Natural killer cell (primary cell): ENCODE measurements around the gene AKAP9. TPM values are rescaled to one million over a fixed set of nuclear protein-coding genes. Genes with fewer than 3 reads are reported as not detected.

Source experiments
- ATAC-seq, 3 donors: fragments of 150-1000 bp in 2 of 3; fragments of 200-7000 bp in 1 of 3; cut with Tn5 transposase; 1 replicate in 1 of 3; 2 replicates in 2 of 3; pipeline ENCODE4 v1.10.0; 2021; ENCODE audit warnings: mild to moderate bottlenecking in 2 of 3, moderate library complexity in 2 of 3
- DNase-seq, 2 donors: peaks; one replicate each; pipeline versions ENCODE4 v3.0.0 to v3.0.0-alpha.2; 2013 to 2021; ENCODE audit warnings: mixed read lengths in 1 of 2
- H3K27ac ChIP-seq: one replicate; pipeline ENCODE4 v1.5.1; 2013; ENCODE audit warnings: mild to moderate bottlenecking, low read length
- H3K27me3 ChIP-seq: one replicate; pipeline ENCODE4 v1.6.1; 2013; ENCODE audit warnings: low read length; ENCODE audit not compliant: control insufficient read depth, insufficient read depth
- H3K36me3 ChIP-seq: one replicate; pipeline ENCODE4 v1.6.1; 2013; ENCODE audit warnings: low read length; ENCODE audit not compliant: control insufficient read depth, insufficient read depth
- H3K4me1 ChIP-seq: one replicate; pipeline ENCODE4 v1.6.1; 2013; ENCODE audit warnings: low read length; ENCODE audit not compliant: control insufficient read depth, insufficient read depth
- H3K4me3 ChIP-seq: one replicate; pipeline ENCODE4 v1.5.1; 2013; ENCODE audit warnings: low read length
- H3K9me3 ChIP-seq: one replicate; pipeline ENCODE4 v1.6.1; 2013; ENCODE audit warnings: low read length; ENCODE audit not compliant: control insufficient read depth, insufficient read depth
- H3K27ac Mint-ChIP-seq, 2 donors: one replicate each; pipeline ENCODE4 v1.8.0; 2022; ENCODE audit warnings: mild to moderate bottlenecking in 2 of 2, mixed read lengths in 2 of 2, moderate library complexity in 1 of 2
- H3K27me3 Mint-ChIP-seq, 2 donors: one replicate each; pipeline ENCODE4 v1.8.0; 2022; ENCODE audit warnings: low read depth in 2 of 2, mixed read lengths in 2 of 2
- H3K36me3 Mint-ChIP-seq: one replicate; pipeline ENCODE4 v1.8.0; 2022; ENCODE audit warnings: mixed read lengths
- H3K4me1 Mint-ChIP-seq, 2 donors: one replicate each; pipeline ENCODE4 v1.8.0; 2022; ENCODE audit warnings: mixed read lengths in 2 of 2
- H3K4me3 Mint-ChIP-seq: one replicate; pipeline ENCODE4 v1.8.0; 2022; ENCODE audit warnings: mild to moderate bottlenecking, moderate library complexity, mixed read lengths
- H3K9me3 Mint-ChIP-seq, 2 donors: one replicate each; pipeline ENCODE4 v1.8.0; 2022; ENCODE audit warnings: mixed read lengths in 2 of 2
- WGBS: methylation state at CpG from one replicate; pipeline ENCODE4 v1.1.7; 2013; ENCODE audit warnings: missing lambda C conversion rate; ENCODE audit not compliant: insufficient coverage; 5-methylcytosine and 5-hydroxymethylcytosine counted together
- intact Hi-C: fragments of 100-400 bp; cut with micrococcal nuclease; formaldehyde crosslinking; loops from one replicate; pipeline ENCODE4 v1.14.2; 2022
- total RNA-seq, 4 donors: library from RNA; stranded (reverse); fragments of 120-200 nt in 1 of 4; gene quantifications; one replicate each; pipeline versions ENCODE4 v1.2.3 to v1.2.4, GENCODE V29; 2013 to 2022
- TF ChIP-seq, protein P1 (sequence below): fragments of 200-600 bp; IDR thresholded peaks from one replicate; pipeline ENCODE4 v1.8.0; 2022; ENCODE audit warnings: antibody characterized with exemption

Gene AKAP9
- total RNA-seq, 3 donors from 2014 or later (not counting 1 experiment from before 2014, with no cell fraction given) = 78.8 to 93.0 (median 81.9) TPM

DNA sequence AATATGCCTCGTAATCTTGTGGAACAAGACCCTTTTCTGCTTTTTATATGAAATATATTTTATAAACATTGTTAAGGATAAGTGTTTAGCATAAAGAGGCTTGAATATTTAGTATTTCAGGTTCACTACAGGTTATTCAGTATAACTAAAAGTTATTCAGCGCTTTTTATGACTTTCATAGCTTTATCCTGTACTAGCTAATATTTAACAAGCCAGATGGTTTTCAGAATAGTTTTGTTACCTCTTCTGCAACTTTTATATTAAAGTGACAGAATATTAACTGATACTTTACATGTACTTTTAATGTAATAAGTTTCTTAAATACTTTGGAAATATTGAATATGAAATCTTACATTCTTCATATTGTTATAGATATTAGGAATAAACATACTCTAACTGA is 118.2 kb downstream of the AKAP9 start:
- no peaks in the 10 kb centered on the region for H3K36me3 Mint-ChIP-seq
- Histone ChIP-seq H3K9me3 (no peaks in the 10 kb centered on the region), H3K4me3 (no peak overlapping the region), H3K36me3 (no peaks in the 10 kb centered on the region), H3K27me3 (no peaks in the 10 kb centered on the region), H3K27ac (no peak overlapping the region), H3K4me1 (no peaks in the 10 kb centered on the region)
- H3K4me1 Mint-ChIP-seq = peaks cover 13% of the 10 kb centered on the region in 2 donors
- intact Hi-C loops = no loop called here
- H3K4me3 Mint-ChIP-seq = no peak overlapping the region
- no CpG with 5 or more reads among the region's 2 CpGs for WGBS
- TF ChIP-seq, protein P1, sequence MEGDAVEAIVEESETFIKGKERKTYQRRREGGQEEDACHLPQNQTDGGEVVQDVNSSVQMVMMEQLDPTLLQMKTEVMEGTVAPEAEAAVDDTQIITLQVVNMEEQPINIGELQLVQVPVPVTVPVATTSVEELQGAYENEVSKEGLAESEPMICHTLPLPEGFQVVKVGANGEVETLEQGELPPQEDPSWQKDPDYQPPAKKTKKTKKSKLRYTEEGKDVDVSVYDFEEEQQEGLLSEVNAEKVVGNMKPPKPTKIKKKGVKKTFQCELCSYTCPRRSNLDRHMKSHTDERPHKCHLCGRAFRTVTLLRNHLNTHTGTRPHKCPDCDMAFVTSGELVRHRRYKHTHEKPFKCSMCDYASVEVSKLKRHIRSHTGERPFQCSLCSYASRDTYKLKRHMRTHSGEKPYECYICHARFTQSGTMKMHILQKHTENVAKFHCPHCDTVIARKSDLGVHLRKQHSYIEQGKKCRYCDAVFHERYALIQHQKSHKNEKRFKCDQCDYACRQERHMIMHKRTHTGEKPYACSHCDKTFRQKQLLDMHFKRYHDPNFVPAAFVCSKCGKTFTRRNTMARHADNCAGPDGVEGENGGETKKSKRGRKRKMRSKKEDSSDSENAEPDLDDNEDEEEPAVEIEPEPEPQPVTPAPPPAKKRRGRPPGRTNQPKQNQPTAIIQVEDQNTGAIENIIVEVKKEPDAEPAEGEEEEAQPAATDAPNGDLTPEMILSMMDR = no peak
- no peaks in the 10 kb centered on the region for H3K27me3 Mint-ChIP-seq
- no peaks in the 10 kb centered on the region for H3K9me3 Mint-ChIP-seq
- ATAC-seq (no peak), DNase-seq (no peak)
- no peak overlapping the region for H3K27ac Mint-ChIP-seq

DNA sequence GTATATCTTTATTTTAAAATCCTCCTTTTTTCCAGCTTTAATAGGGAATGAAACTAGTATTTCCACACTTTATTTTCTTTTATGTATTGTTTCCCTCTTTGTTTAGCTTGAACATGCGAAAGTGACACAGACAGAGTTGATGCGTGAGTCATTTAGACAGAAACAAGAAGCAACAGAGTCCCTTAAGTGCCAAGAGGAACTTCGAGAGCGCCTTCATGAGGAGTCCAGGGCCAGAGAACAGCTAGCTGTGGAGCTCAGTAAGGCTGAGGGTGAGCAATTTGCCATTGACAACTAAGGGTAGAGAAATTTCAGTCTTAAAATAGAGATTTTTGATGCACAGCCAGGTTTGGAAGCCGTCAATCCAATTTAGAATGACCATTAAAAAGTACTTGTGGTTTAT is 120.5 kb downstream of the AKAP9 start:
- H3K4me1 ChIP-seq = no peaks in the 10 kb centered on the region
- Mint-ChIP-seq H3K4me1 (peaks cover 13% of the 10 kb centered on the region in 2 donors), H3K36me3 (no peaks in the 10 kb centered on the region), H3K4me3 (no peak overlapping the region), H3K27ac (no peak overlapping the region), H3K9me3 (no peaks in the 10 kb centered on the region), H3K27me3 (no peaks in the 10 kb centered on the region)
- TF ChIP-seq, protein P1 = no peak
- DNase-seq (no peak), ATAC-seq (no peak)
- no peak overlapping the region for H3K4me3 ChIP-seq
- H3K36me3 ChIP-seq = peaks cover 9% of the 10 kb centered on the region
- H3K9me3 ChIP-seq = no peaks in the 10 kb centered on the region
- H3K27ac ChIP-seq = no peak overlapping the region
- WGBS = 98% methylated on average over 5 of the region's 5 CpGs
- H3K27me3 ChIP-seq = no peaks in the 10 kb centered on the region
- intact Hi-C loops = no loop called here

DNA sequence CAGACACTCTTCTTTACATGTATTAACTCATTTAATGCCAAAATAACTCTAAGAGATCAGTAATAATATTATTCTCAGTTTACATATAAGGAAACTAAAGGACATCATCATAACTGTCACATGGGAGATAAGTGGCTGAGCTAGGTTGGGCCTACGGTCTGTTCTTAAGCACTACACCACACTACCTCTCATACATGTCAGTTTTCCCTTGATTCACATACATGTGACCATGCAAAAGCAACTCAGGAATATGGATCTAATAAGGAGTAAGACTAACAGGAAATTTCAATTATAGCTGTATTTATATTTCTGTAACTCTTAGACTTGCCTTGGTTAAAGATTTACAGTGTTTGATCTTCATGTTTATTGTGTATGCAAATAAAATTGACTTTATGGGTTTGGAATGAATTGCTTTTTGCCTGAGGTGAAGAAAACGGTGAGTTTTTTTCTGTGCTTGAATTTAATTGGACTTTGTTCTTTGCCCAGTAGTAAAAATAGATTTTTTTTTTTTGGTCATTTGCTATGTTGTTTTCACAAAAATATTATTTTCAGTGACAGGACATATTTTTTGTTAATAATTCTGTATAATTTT is 123.9 kb downstream of the AKAP9 start:
- Mint-ChIP-seq H3K9me3 (no peaks in the 10 kb centered on the region), H3K27me3 (no peaks in the 10 kb centered on the region), H3K27ac (no peak overlapping the region), H3K4me3 (no peak overlapping the region), H3K36me3 (peaks cover 11% of the 10 kb centered on the region), H3K4me1 (no peaks in the 10 kb centered on the region)
- H3K27me3 ChIP-seq = no peaks in the 10 kb centered on the region
- ATAC-seq = no peak
- H3K4me1 ChIP-seq = no peaks in the 10 kb centered on the region
- H3K4me3 ChIP-seq = no peak overlapping the region
- intact Hi-C loops = no loop called here
- TF ChIP-seq, protein P1 = no peak
- no peaks in the 10 kb centered on the region for H3K9me3 ChIP-seq
- WGBS = 87% methylated on average over 2 of the region's 2 CpGs
- peaks cover 27% of the 10 kb centered on the region for H3K36me3 ChIP-seq
- H3K27ac ChIP-seq = no peak overlapping the region
- DNase-seq = no peak

DNA sequence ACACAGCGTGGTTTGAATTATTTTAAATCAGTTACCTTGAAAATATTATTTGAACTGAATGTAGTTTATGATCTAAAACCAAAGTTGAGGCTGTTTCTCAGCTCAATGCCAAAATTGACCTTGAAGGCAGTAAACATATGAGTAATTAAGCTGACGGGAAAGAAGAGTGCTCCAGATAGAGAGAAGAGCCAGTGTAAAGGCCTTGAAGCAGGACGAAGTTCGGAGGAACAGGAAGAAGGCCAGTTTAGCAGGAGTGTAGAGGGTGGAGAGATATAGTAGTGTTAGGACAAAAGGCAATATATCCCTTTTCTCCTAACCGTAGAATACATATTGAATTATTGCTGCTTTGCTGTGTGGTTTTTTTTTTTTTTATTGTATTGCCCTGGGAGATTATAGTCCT is 130.4 kb downstream of the AKAP9 start:
- DNase-seq = no peak
- H3K4me3 Mint-ChIP-seq = no peak overlapping the region
- Histone ChIP-seq H3K9me3 (no peaks in the 10 kb centered on the region), H3K27ac (no peak overlapping the region), H3K27me3 (no peaks in the 10 kb centered on the region), H3K4me1 (no peaks in the 10 kb centered on the region), H3K4me3 (no peak overlapping the region), H3K36me3 (peaks cover 42% of the 10 kb centered on the region)
- no peaks in the 10 kb centered on the region for H3K9me3 Mint-ChIP-seq
- H3K4me1 Mint-ChIP-seq = peaks cover 0 to 7% of the 10 kb centered on the region in 2 donors
- no peak for ATAC-seq
- H3K27me3 Mint-ChIP-seq = no peaks in the 10 kb centered on the region
- H3K27ac Mint-ChIP-seq = no peak overlapping the region
- intact Hi-C loops = no loop called here
- TF ChIP-seq, protein P1 = no peak
- WGBS = 98% methylated on average over 4 of the region's 5 CpGs
- peaks cover 17% of the 10 kb centered on the region for H3K36me3 Mint-ChIP-seq
